PFSK-1 (cell line): ENCODE measurements around the gene PRRG3.

ENCODE experiments used
- FOXP2 ChIP-seq: optimal IDR thresholded peaks from 2 replicates; pipeline ENCODE3; 2011; ENCODE audit warnings: borderline replicate concordance, control low read depth, inconsistent platforms; ENCODE audit not compliant: insufficient read depth; ENCODE audit errors: extremely low read length, extremely low read depth
- POLR2AphosphoS5 ChIP-seq: IDR thresholded peaks from 2 replicates; pipeline ENCODE4 v1.6.1; 2012; ENCODE audit warnings: low read depth, mild to moderate bottlenecking, control low read depth, low read length, moderate library complexity
- REST ChIP-seq, 2 experiments: IDR thresholded peaks; 2 replicates each; pipeline versions ENCODE4 v1.6.1 to v1.8.0; 2011 to 2012; ENCODE audit warnings: low read depth in 2 of 2, low read length in 2 of 2, control low read depth in 1 of 2, inconsistent platforms in 1 of 2, mild to moderate bottlenecking in 1 of 2, moderate library complexity in 1 of 2; ENCODE audit not compliant: insufficient read depth in 1 of 2
- SIN3A ChIP-seq: IDR thresholded peaks from 2 replicates; pipeline ENCODE4 v1.6.1; 2012; ENCODE audit warnings: mild to moderate bottlenecking, low read length, moderate library complexity, borderline replicate concordance; ENCODE audit not compliant: insufficient read depth
- TAF1 ChIP-seq: IDR thresholded peaks from 2 replicates; pipeline ENCODE4 v1.6.1; 2012; ENCODE audit warnings: low read length, control low read depth, borderline replicate concordance; ENCODE audit not compliant: insufficient read depth

Gene PRRG3

DNA sequence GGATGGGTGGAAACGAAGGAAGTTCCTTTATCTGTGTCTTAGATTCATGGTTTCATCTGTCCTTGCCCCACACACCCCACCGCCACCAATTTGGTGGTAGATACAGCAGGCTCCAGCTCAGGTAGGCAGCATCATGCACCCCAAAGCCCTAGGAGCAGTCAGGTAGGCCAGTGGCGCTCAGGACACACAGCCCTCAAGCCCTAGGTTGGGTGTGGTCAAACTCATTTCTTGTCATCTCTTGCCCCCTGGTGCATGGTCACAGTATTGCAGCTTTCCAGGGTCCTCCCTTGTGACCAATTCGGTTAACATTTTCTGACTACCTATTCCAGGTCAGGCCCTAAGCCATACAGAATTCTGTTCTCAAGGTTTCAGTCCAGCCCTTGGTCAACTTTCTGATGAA, 14.5 kb upstream of the PRRG3 start:
- TF ChIP-seq FOXP2 (no peak), REST (IDR thresholded peaks at IDR 0.05; ENCODE audit: insufficient read depth in 1 of 2, low read depth in 2 of 2, low read length in 2 of 2) (no peak), TAF1 (no peak), SIN3A (no peak), POLR2AphosphoS5 (no peak)

GRCh38 chrX:151687635-151688034, 7.6 kb upstream of the PRRG3 start:
- TF ChIP-seq TAF1, result no peak
- no peak for TF ChIP-seq POLR2AphosphoS5
- no peak for TF ChIP-seq REST (IDR thresholded peaks at IDR 0.05; ENCODE audit: insufficient read depth in 1 of 2, low read depth in 2 of 2, low read length in 2 of 2)
- no peak for TF ChIP-seq FOXP2
- no peak for TF ChIP-seq SIN3A

GRCh38 chrX:151688695-151689094, 6.6 kb upstream of the PRRG3 start:
- no peak for TF ChIP-seq FOXP2
- TF ChIP-seq SIN3A, result no peak
- no peak for TF ChIP-seq REST (IDR thresholded peaks at IDR 0.05; ENCODE audit: insufficient read depth in 1 of 2, low read depth in 2 of 2, low read length in 2 of 2)
- no peak for TF ChIP-seq TAF1

DNA sequence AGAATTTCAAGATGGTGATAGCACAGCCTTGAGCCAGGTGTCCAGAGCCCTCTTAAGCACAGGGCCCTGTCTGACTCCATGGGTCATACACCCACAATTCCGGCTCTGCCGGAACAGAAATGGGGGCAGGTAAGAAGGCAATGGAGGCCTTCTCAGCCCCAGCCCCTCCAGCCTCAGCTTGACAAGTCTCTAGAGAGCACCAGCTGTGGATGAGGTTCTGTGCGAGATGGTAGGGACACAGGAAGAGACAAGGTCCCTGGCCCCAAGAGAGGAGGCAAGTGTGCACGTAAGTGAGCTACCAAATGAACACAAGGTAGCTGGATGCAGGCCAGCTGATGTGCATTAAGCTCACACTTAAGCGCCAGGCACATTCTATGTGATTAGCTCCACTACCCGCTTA, 2.4 kb upstream of the PRRG3 start:
- no peak for TF ChIP-seq SIN3A
- TF ChIP-seq POLR2AphosphoS5, result no peak
- TF ChIP-seq TAF1, result no peak
- TF ChIP-seq REST (IDR thresholded peaks at IDR 0.05; ENCODE audit: insufficient read depth in 1 of 2, low read depth in 2 of 2, low read length in 2 of 2), result no peak
- TF ChIP-seq FOXP2, result no peak

- TF ChIP-seq REST (IDR thresholded peaks at IDR 0.05; ENCODE audit: insufficient read depth in 1 of 2, low read depth in 2 of 2, low read length in 2 of 2), result no peak
These were observed 1.1 kb upstream of the PRRG3 start for GRCh38 chrX:151694121-151694520.
